MM.1S (cell line): Measurements from ENCODE around the gene DDX23.

Source experiments
- DNase-seq: peaks from one replicate; pipeline ENCODE4 v3.0.0-alpha.2; 2015
- H2AFZ ChIP-seq: fragments of 300-600 bp; sonication (generic); 2 replicates; pipeline ENCODE4 v1.6.0; 2016; ENCODE audit warnings: antibody characterized with exemption, low read length
- H3F3A ChIP-seq: fragments of 300-600 bp; sonication (generic); 2 replicates; pipeline ENCODE4 v1.6.1; 2016; ENCODE audit warnings: mild to moderate bottlenecking, antibody characterized with exemption, low read length, moderate library complexity, mixed read lengths; ENCODE audit not compliant: insufficient read depth
- H3K27ac ChIP-seq: fragments of 300-600 bp; sonication (generic); 2 replicates; pipeline ENCODE4 v1.5.1; 2016; ENCODE audit warnings: mild to moderate bottlenecking, low read length
- H3K27me3 ChIP-seq: fragments of 300-600 bp; sonication (generic); replicated peaks from 2 replicates; pipeline ENCODE4 v1.6.0; 2016; ENCODE audit warnings: low read length; ENCODE audit not compliant: insufficient read depth
- H3K36me3 ChIP-seq: fragments of 300-600 bp; sonication (generic); replicated peaks from 2 replicates; pipeline ENCODE4 v1.6.1; 2016; ENCODE audit warnings: mild to moderate bottlenecking, low read length, mixed read lengths; ENCODE audit not compliant: insufficient read depth
- H3K4me1 ChIP-seq: fragments of 300-600 bp; sonication (generic); 2 replicates; pipeline ENCODE4 v1.6.1; 2016; ENCODE audit warnings: low read length, mixed read lengths
- H3K4me2 ChIP-seq: fragments of 300-600 bp; sonication (generic); 2 replicates; pipeline ENCODE4 v1.6.0; 2016; ENCODE audit warnings: low read depth, low read length
- H3K4me3 ChIP-seq: fragments of 300-600 bp; sonication (generic); 2 replicates; pipeline ENCODE4 v1.5.1; 2016; ENCODE audit warnings: low read length, mixed read lengths
- H3K79me2 ChIP-seq: fragments of 300-600 bp; sonication (generic); 2 replicates; pipeline ENCODE4 v1.6.1; 2016; ENCODE audit warnings: mixed run types, low read length, mixed read lengths
- H3K9ac ChIP-seq: fragments of 300-600 bp; sonication (generic); 2 replicates; pipeline ENCODE4 v1.6.1; 2016; ENCODE audit warnings: low read length, mixed read lengths
- H3K9me2 ChIP-seq: fragments of 300-600 bp; sonication (generic); replicated peaks from 2 replicates; pipeline ENCODE4 v1.6.1; 2016; ENCODE audit warnings: mild to moderate bottlenecking, low read length, mixed read lengths; ENCODE audit not compliant: insufficient read depth
- H3K9me3 ChIP-seq: fragments of 300-600 bp; sonication (generic); replicated peaks from 2 replicates; pipeline ENCODE4 v1.6.1; 2016; ENCODE audit warnings: mild to moderate bottlenecking, low read length, mixed read lengths; ENCODE audit not compliant: insufficient read depth
- H4K20me1 ChIP-seq: fragments of 300-600 bp; sonication (generic); 2 replicates; pipeline ENCODE4 v1.6.1; 2016; ENCODE audit warnings: mild to moderate bottlenecking, low read length, moderate library complexity, mixed read lengths; ENCODE audit not compliant: insufficient read depth
- EZH2 ChIP-seq: fragments of 300-600 bp; sonication (generic); optimal IDR thresholded peaks from 2 replicates; pipeline ENCODE3; 2017; ENCODE audit warnings: low read depth, mild to moderate bottlenecking, antibody characterized with exemption, low read length, mixed read lengths
- EZH2phosphoT487 ChIP-seq: fragments of 300-600 bp; sonication (generic); IDR thresholded peaks from 2 replicates; pipeline ENCODE4 v1.6.1; 2018; ENCODE audit warnings: antibody characterized with exemption, low read length
- TF ChIP-seq, protein P1 (sequence below): fragments of 300-600 bp; sonication (generic); IDR thresholded peaks from 2 replicates; pipeline ENCODE4 v1.5.1; 2016; ENCODE audit warnings: antibody characterized with exemption, low read length, mixed read lengths

Gene DDX23

DNA sequence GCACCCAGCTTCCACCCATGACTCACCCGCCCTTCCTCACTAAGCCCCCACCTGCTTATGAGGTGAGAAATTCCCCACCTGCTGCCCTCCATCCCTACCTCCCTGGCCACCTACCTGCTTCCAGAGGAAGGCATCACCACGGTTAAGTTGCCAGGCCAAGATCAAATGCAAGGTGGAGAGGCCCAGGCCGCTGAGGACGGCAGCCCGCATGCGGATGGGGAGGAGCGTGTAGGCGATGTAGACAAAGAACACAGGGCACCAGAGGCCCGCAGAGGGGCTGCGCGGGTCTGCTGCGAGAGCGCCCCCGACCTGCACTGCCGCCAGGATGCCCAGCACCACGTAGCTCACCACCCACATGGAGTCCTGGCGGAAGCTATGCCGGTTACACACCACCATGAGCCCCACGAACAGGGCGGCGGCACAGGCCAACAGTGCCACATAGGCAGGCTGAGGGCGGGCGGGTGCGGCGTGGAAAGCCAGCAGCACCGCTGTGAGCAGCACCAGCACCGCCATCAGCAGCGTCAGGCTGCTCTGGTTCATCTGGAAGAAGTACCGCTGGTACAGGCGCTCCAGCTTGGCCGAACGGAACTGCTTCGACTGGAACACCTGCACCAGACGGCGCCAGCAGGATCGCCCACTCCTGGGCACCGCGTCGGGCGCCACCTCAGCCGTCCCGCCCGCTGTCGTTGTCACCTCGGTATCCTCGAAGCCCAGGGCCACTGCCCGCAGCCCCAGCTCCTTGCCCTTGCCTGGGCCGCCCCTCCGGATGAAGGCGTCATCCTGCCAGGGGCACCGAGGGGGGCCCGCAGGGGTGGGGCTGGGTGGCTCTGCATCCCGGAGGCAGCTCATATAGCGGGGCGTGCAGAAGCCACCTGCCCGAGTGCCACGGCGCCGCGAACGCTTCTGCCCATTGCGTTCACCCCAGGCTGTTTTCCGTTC, 69.2 kb downstream of the DDX23 start:
- Histone ChIP-seq H3K4me3 (no peak overlapping the region), H3K9me2 (no peaks in the 10 kb centered on the region), H3K27me3 (no peaks in the 10 kb centered on the region), H3K79me2 (peaks cover 5% of the 10 kb centered on the region; the same call in 1 of the 2 replicates), H3K4me1 (no peaks in the 10 kb centered on the region), H3K27ac (no peak overlapping the region), H3F3A (no peaks in the 10 kb centered on the region), H2AFZ (no peak overlapping the region), H3K4me2 (no peak overlapping the region), H3K9me3 (no peaks in the 10 kb centered on the region), H3K36me3 (no peaks in the 10 kb centered on the region), H4K20me1 (no peaks in the 10 kb centered on the region), H3K9ac (no peak overlapping the region)
- TF ChIP-seq EZH2phosphoT487 (no peak), EZH2 (no peak)
- TF ChIP-seq, protein P1, sequence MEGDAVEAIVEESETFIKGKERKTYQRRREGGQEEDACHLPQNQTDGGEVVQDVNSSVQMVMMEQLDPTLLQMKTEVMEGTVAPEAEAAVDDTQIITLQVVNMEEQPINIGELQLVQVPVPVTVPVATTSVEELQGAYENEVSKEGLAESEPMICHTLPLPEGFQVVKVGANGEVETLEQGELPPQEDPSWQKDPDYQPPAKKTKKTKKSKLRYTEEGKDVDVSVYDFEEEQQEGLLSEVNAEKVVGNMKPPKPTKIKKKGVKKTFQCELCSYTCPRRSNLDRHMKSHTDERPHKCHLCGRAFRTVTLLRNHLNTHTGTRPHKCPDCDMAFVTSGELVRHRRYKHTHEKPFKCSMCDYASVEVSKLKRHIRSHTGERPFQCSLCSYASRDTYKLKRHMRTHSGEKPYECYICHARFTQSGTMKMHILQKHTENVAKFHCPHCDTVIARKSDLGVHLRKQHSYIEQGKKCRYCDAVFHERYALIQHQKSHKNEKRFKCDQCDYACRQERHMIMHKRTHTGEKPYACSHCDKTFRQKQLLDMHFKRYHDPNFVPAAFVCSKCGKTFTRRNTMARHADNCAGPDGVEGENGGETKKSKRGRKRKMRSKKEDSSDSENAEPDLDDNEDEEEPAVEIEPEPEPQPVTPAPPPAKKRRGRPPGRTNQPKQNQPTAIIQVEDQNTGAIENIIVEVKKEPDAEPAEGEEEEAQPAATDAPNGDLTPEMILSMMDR, result no peak
- no peak for DNase-seq

GRCh38 chr12:48781750-48782456, 70.1 kb downstream of the DDX23 start:
- no peak overlapping the region for H3K27ac ChIP-seq
- no peak for DNase-seq
- H3F3A ChIP-seq, result no peaks in the 10 kb centered on the region
- no peaks in the 10 kb centered on the region for H4K20me1 ChIP-seq
- H3K4me1 ChIP-seq, result no peaks in the 10 kb centered on the region
- no peak overlapping the region for H3K4me2 ChIP-seq
- TF ChIP-seq EZH2phosphoT487 (no peak), EZH2 (no peak)
- TF ChIP-seq, protein P1, result no peak
- H3K27me3 ChIP-seq, result no peaks in the 10 kb centered on the region
- no peaks in the 10 kb centered on the region for H3K36me3 ChIP-seq
- no peaks in the 10 kb centered on the region for H3K79me2 ChIP-seq
- H3K9ac ChIP-seq, result no peak overlapping the region
- H3K9me3 ChIP-seq, result no peaks in the 10 kb centered on the region
- no peak overlapping the region for H3K4me3 ChIP-seq
- H3K9me2 ChIP-seq, result no peaks in the 10 kb centered on the region
- no peak overlapping the region for H2AFZ ChIP-seq

DNA sequence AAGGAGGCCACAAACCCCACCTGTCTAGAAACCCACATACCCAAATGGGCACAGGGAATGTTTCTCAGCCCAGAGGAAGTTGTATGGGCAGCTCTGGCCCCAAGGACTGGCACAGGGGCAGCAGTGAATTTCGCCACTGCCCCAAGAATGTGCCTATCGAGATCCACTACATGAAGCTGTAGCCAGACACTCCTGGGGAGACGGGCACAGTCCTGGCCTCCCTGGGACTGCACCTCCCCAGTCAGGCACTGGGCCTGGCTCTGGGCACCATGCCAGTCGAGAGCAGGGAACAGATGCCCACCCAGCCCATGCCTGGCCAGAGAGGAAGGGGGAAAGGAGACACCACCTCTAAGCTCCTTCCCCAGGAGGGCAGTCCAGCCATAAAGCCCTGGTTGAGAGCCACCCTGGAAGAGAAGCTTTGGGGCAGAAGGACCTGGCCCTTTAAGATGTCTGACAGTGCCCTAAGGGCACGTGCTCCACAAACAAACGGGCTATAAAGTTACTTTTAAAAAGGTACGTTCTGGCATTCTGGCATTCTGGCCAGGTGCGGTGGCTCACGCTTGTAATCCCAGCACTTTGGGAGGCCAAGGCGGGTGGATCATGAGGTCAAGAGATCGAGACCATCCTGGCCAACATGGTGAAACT, 71.5 kb downstream of the DDX23 start:
- Histone ChIP-seq H3K9ac (no peak overlapping the region), H3K27ac (no peak overlapping the region), H3K4me3 (no peak overlapping the region), H3K27me3 (no peaks in the 10 kb centered on the region), H3K9me2 (no peaks in the 10 kb centered on the region), H3F3A (no peaks in the 10 kb centered on the region), H4K20me1 (no peaks in the 10 kb centered on the region), H3K4me1 (no peaks in the 10 kb centered on the region), H3K36me3 (no peaks in the 10 kb centered on the region), H3K79me2 (no peaks in the 10 kb centered on the region), H3K4me2 (no peak overlapping the region), H2AFZ (no peak overlapping the region), H3K9me3 (no peaks in the 10 kb centered on the region)
- DNase-seq, result no peak
- TF ChIP-seq, protein P1, result no peak
- TF ChIP-seq EZH2 (no peak), EZH2phosphoT487 (no peak)
